ENCODE results near the gene INPP5D.

Gene INPP5D

DNA sequence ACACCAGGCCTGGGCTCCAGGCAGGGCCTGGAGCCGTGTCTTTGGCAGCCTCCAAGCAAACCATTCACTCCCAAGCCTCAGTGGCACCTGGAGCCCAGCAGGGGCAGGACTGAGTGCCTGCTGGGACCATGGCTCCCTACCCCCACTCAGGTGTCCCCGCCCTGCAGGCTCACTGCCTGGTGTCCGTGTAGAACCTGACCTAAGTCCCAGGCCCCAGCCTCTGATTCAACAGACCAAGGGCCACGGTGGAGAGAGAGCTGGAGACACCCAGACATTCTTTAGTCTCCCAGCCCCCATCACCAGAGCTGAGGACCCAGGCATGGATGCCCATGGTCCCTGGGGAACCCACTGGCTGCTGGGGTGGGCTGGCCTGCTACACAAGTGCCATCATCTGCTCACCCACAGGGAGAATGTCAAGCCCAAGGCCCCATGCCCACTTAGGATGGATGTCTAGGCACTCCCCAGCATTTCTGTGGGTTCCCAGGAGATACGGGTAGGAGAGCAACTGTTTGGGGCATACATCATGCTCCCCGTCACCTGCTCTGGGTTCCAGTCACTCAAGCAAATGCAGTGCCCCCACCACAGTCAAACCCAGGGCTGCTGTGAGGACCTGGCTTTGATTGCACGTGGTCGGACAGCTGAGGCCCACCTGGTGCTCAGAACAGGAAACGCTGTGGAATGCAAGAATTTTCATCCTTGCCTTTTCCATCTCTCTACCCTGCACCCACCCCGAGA, 148.4 kb downstream of the INPP5D start:
- Histone ChIP-seq H3K36me3 (ENCODE audit: control insufficient read depth, insufficient read depth, low read length) (peaks cover 33% of the 10 kb centered on the region), H3K27me3 (replicated peaks; ENCODE audit: control insufficient read depth, insufficient read depth, low read length) (no peaks in the 10 kb centered on the region), H3K4me3 (replicated peaks; ENCODE audit: low read depth, low read length) (no peak overlapping the region)
- TF ChIP-seq, protein P1, sequence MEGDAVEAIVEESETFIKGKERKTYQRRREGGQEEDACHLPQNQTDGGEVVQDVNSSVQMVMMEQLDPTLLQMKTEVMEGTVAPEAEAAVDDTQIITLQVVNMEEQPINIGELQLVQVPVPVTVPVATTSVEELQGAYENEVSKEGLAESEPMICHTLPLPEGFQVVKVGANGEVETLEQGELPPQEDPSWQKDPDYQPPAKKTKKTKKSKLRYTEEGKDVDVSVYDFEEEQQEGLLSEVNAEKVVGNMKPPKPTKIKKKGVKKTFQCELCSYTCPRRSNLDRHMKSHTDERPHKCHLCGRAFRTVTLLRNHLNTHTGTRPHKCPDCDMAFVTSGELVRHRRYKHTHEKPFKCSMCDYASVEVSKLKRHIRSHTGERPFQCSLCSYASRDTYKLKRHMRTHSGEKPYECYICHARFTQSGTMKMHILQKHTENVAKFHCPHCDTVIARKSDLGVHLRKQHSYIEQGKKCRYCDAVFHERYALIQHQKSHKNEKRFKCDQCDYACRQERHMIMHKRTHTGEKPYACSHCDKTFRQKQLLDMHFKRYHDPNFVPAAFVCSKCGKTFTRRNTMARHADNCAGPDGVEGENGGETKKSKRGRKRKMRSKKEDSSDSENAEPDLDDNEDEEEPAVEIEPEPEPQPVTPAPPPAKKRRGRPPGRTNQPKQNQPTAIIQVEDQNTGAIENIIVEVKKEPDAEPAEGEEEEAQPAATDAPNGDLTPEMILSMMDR (IDR thresholded peaks at IDR 0.05; ENCODE audit: insufficient read depth, low read length, poor library complexity, severe bottlenecking) = no peak
- no peak for DNase-seq (ENCODE audit: extremely low read depth, insufficient read length)

DNA sequence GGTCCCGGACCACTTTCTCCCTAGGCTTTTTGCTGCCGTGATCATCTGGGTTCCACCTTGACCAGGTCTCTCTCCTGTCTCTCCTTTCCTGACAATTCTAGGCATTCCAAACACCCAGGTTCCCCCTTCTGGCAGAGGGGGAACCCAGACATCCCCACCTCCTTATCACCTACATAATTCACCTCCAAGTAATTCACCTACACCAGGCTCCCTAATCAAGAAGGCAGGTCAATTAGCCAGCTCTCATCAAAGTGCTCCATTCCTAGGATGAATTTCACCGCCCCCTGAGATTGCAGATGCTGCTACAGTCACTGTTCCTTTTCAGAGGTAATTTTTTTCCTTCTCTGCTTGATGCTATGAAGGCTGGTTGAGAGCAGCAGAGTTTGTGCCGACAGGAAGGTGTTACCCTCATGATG, 149.0 kb downstream of the INPP5D start:
- DNase-seq (ENCODE audit: extremely low read depth, insufficient read length) = no peak
- no peaks in the 10 kb centered on the region for H3K27me3 ChIP-seq (replicated peaks; ENCODE audit: control insufficient read depth, insufficient read depth, low read length)
- H3K36me3 ChIP-seq (ENCODE audit: control insufficient read depth, insufficient read depth, low read length) = peaks cover 27% of the 10 kb centered on the region
- no peak overlapping the region for H3K4me3 ChIP-seq (replicated peaks; ENCODE audit: low read depth, low read length)
- TF ChIP-seq, protein P1 (IDR thresholded peaks at IDR 0.05; ENCODE audit: insufficient read depth, low read length, poor library complexity, severe bottlenecking) = no peak

DNA sequence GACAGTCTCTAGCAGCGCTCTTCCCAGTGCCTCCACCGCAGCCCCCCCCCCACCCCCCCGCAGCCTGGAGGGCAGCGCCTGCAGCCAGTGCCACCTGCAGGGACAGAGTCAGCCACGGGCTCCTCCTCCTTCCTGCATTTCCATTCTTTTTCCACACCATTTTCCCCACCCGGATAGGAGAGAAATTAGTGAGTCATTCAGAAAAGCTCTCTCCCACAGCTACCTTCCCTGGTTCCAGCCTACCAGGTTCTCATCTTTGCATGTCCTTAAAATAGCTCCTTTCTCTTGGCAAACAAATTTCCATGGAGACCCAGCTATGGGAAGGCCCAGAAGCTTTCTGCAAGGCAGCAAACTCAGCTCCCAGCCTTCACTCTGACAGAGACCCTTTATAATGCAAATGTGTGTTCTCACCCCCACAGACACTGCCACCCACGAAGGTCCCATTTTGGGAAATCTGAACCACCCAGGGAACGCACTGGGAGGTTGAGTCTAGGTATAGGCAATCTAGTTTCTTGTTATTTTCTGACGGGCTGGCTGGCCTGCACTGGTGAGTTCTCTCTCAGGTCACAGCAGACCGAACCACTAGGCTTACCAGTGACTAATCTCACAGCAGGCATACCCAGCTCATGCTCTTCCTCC, 149.5 kb downstream of the INPP5D start:
- TF ChIP-seq, protein P1 (IDR thresholded peaks at IDR 0.05; ENCODE audit: insufficient read depth, low read length, poor library complexity, severe bottlenecking) = no peak
- DNase-seq (ENCODE audit: extremely low read depth, insufficient read length) = no peak
- no peak overlapping the region for H3K4me3 ChIP-seq (replicated peaks; ENCODE audit: low read depth, low read length)
- H3K36me3 ChIP-seq (ENCODE audit: control insufficient read depth, insufficient read depth, low read length) = peaks cover 24% of the 10 kb centered on the region
- H3K27me3 ChIP-seq (replicated peaks; ENCODE audit: control insufficient read depth, insufficient read depth, low read length) = no peaks in the 10 kb centered on the region

DNA sequence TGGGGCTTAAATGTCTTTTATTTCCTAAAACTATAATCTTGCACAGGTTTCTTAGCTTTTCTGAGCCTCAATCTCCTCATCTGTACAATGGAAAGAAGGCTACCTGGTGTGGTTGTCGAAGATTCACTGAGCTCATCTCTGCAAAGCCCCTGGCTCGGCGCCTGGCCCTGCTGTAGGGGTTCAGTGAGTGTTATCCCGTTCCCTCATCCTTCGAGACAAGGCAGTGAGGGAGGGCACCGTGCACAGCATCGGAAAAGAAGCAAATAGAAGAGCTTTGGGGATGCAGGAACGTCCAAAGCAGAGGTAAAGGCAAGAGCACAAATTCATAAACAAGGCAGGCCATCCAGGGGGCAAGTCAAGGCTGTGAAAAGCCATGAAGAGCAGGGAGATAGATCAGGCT, 150.1 kb downstream of the INPP5D start:
- Histone ChIP-seq H3K27me3 (replicated peaks; ENCODE audit: control insufficient read depth, insufficient read depth, low read length) (no peaks in the 10 kb centered on the region), H3K36me3 (ENCODE audit: control insufficient read depth, insufficient read depth, low read length) (peaks cover 23% of the 10 kb centered on the region), H3K4me3 (replicated peaks; ENCODE audit: low read depth, low read length) (no peak overlapping the region)
- no peak for DNase-seq (ENCODE audit: extremely low read depth, insufficient read length)
- TF ChIP-seq, protein P1 (IDR thresholded peaks at IDR 0.05; ENCODE audit: insufficient read depth, low read length, poor library complexity, severe bottlenecking) = no peak

DNA sequence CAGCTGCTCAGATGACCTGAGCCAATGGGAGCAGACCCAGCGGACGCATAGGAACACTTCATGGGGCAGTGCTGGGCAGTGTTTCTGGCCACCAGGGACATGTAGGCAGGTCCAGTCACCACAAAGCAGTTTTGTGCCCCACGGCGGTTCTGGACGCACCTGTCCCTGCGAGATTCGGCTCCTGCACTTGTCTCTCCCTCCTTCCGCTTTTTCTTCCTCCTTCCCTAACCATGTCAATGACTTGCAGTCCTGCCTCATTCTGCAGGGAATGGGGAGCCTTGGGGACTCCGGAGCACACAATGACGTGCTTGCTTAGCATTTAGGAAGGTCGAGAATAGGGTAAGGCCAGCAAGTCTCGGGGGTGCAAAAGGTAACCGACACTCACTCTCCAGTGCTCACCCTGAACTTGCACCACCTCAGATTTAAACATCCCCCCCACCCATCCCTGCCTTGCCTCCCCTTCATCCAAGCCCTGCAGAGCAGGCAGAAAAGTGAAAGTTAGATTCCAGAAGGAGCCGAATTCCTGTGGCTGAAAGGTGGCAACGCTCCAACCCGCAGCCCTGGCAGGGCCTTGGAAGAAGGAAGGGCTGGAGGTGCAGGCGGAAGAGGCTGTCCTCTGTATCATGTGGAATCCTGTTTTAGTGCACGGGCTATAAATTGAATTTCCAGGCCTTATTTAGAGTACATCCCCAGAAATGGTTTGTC, 150.9 kb downstream of the INPP5D start:
- no peak for DNase-seq (ENCODE audit: extremely low read depth, insufficient read length)
- peaks cover 23% of the 10 kb centered on the region for H3K36me3 ChIP-seq (ENCODE audit: control insufficient read depth, insufficient read depth, low read length)
- TF ChIP-seq, protein P1 (IDR thresholded peaks at IDR 0.05; ENCODE audit: insufficient read depth, low read length, poor library complexity, severe bottlenecking) = no peak
- no peaks in the 10 kb centered on the region for H3K27me3 ChIP-seq (replicated peaks; ENCODE audit: control insufficient read depth, insufficient read depth, low read length)
- no peak overlapping the region for H3K4me3 ChIP-seq (replicated peaks; ENCODE audit: low read depth, low read length)
